Fibroblast of lung (primary cell): ENCODE data around the gene FAM133A. TPM values are rescaled to one million over a fixed set of nuclear protein-coding genes. Genes with fewer than 3 reads are reported as not detected.

ENCODE experiments used
- DNase-seq, 2 donors: peaks; one replicate each; pipeline versions ENCODE4 v3.0.0 to v3.0.0-alpha.2; 2010; ENCODE audit warnings: low read depth in 2 of 2
- H2AFZ ChIP-seq: 2 replicates; pipeline ENCODE4 v1.5.1; 2012; ENCODE audit warnings: low read length, control low read depth, inconsistent platforms
- H3K27ac ChIP-seq: 2 replicates; pipeline ENCODE4 v1.5.1; 2011; ENCODE audit warnings: low read length, control low read depth; ENCODE audit not compliant: insufficient read depth
- H3K27me3 ChIP-seq: 2 replicates; pipeline ENCODE4 v1.5.1; 2011; ENCODE audit warnings: mild to moderate bottlenecking, low read length; ENCODE audit not compliant: control insufficient read depth, insufficient read depth
- H3K36me3 ChIP-seq: 2 replicates; pipeline ENCODE4 v1.5.1; 2011; ENCODE audit warnings: low read length; ENCODE audit not compliant: control insufficient read depth, insufficient read depth
- H3K4me1 ChIP-seq: 2 replicates; pipeline ENCODE4 v1.5.1; 2011; ENCODE audit warnings: low read length; ENCODE audit not compliant: control insufficient read depth, insufficient read depth; ENCODE audit errors: extremely low read depth
- H3K4me2 ChIP-seq: 2 replicates; pipeline ENCODE4 v1.5.1; 2011; ENCODE audit warnings: low read length, control low read depth; ENCODE audit not compliant: insufficient read depth; ENCODE audit errors: extremely low read depth
- H3K4me3 ChIP-seq, 4 experiments: fragments of 200-600 bp in 1 of 4; sonication (generic) in 1 of 4; replicated peaks in 1 of 4; 2 replicates each; pipeline ENCODE4 v1.5.1; 2011 to 2016; ENCODE audit warnings: low read length in 4 of 4, low read depth in 3 of 4, mild to moderate bottlenecking in 3 of 4, control low read depth in 2 of 4, inconsistent platforms in 1 of 4, mixed read lengths in 1 of 4; ENCODE audit not compliant: insufficient read depth in 1 of 4; ENCODE audit errors: control extremely low read depth in 1 of 4
- H3K79me2 ChIP-seq: 2 replicates; pipeline ENCODE4 v1.5.1; 2012; ENCODE audit warnings: mild to moderate bottlenecking, low read length, inconsistent platforms; ENCODE audit not compliant: control insufficient read depth, insufficient read depth
- H3K9ac ChIP-seq: 2 replicates; pipeline ENCODE4 v1.5.1; 2011; ENCODE audit warnings: mild to moderate bottlenecking, low read length, control low read depth; ENCODE audit not compliant: insufficient read depth
- H3K9me3 ChIP-seq: 2 replicates; pipeline ENCODE4 v1.5.1; 2012; ENCODE audit warnings: low read depth, low read length; ENCODE audit not compliant: control insufficient read depth, insufficient read depth
- H4K20me1 ChIP-seq: 2 replicates; pipeline ENCODE4 v1.5.1; 2011; ENCODE audit warnings: low read length; ENCODE audit not compliant: control insufficient read depth, insufficient read depth; ENCODE audit errors: extremely low read depth
- CTCF ChIP-seq, 2 donors: IDR thresholded peaks in 1 of 2; conservative IDR thresholded peaks in 1 of 2; 1 replicate in 1 of 2; 2 replicates in 1 of 2; pipeline ENCODE4 v1.5.1; 2011 to 2012; ENCODE audit warnings: low read length in 2 of 2, control low read depth in 1 of 2, inconsistent platforms in 1 of 2, low read depth in 1 of 2, mild to moderate bottlenecking in 1 of 2
- EZH2 ChIP-seq: IDR thresholded peaks from 2 replicates; pipeline ENCODE4 v1.5.1; 2012; ENCODE audit warnings: low read length, control low read depth, mild to moderate bottlenecking; ENCODE audit errors: missing control alignments
- polyA plus RNA-seq, 2 donors: library from polyadenylated mRNA; depleted of rRNA in 1 of 2; stranded (reverse) in 1 of 2; unstranded in 1 of 2; fragments of >200 nt; gene quantifications; 2 replicates each; pipeline ENCODE4 v1.2.1, GENCODE V29; 2011 to 2012; ENCODE audit warnings: missing spikeins in 1 of 2
- total RNA-seq: library from RNA; depleted of rRNA; stranded (reverse); fragments of >200 nt; gene quantifications from 2 replicates; pipeline ENCODE4 v1.2.1, GENCODE V29; 2014

FAM133A gene
- total and polyA plus RNA-seq, 2 donors (not counting 1 experiment from before 2014, with no cell fraction given): 0.03 to 0.17 TPM

GRCh38 chrX:93703701-93704100, 29.7 kb downstream of the FAM133A start:
- Histone ChIP-seq H3K27me3 (no peaks in the 10 kb centered on the region), H3K4me2 (no peak overlapping the region), H3K9me3 (no peaks in the 10 kb centered on the region), H4K20me1 (no peaks in the 10 kb centered on the region), H2AFZ (no peak overlapping the region), H3K79me2 (no peaks in the 10 kb centered on the region), H3K36me3 (no peaks in the 10 kb centered on the region), H3K9ac (no peak overlapping the region), H3K4me3 (no peak overlapping the region), H3K27ac (no peak overlapping the region), H3K4me1 (no peaks in the 10 kb centered on the region)
- no peak for DNase-seq
- no peak for TF ChIP-seq EZH2
- TF ChIP-seq CTCF (conservative IDR thresholded peaks at IDR 0.05 in 1 of 2, IDR thresholded peaks at IDR 0.05 in 1 of 2; ENCODE audit: low read depth in 1 of 2, low read length in 2 of 2): no peak

- TF ChIP-seq CTCF (conservative IDR thresholded peaks at IDR 0.05 in 1 of 2, IDR thresholded peaks at IDR 0.05 in 1 of 2; ENCODE audit: low read depth in 1 of 2, low read length in 2 of 2) (no peak), EZH2 (no peak)
- Histone ChIP-seq H4K20me1 (no peaks in the 10 kb centered on the region), H3K4me2 (no peak overlapping the region), H3K27ac (no peak overlapping the region), H2AFZ (no peak overlapping the region), H3K9me3 (no peaks in the 10 kb centered on the region), H3K4me1 (no peaks in the 10 kb centered on the region), H3K4me3 (no peak overlapping the region), H3K79me2 (no peaks in the 10 kb centered on the region), H3K27me3 (no peaks in the 10 kb centered on the region), H3K9ac (no peak overlapping the region), H3K36me3 (no peaks in the 10 kb centered on the region)
- no peak for DNase-seq
Observed at GRCh38 chrX:93711076-93711475, 37.1 kb downstream of the FAM133A start.

- Histone ChIP-seq H3K4me2 (no peak overlapping the region), H3K4me3 (no peak overlapping the region), H3K27ac (no peak overlapping the region), H3K9ac (no peak overlapping the region), H3K36me3 (no peaks in the 10 kb centered on the region), H3K79me2 (no peaks in the 10 kb centered on the region), H2AFZ (no peak overlapping the region), H3K27me3 (no peaks in the 10 kb centered on the region), H3K9me3 (no peaks in the 10 kb centered on the region), H3K4me1 (no peaks in the 10 kb centered on the region), H4K20me1 (no peaks in the 10 kb centered on the region)
- no peak for DNase-seq
- no peak for TF ChIP-seq EZH2
- no peak for TF ChIP-seq CTCF (conservative IDR thresholded peaks at IDR 0.05 in 1 of 2, IDR thresholded peaks at IDR 0.05 in 1 of 2; ENCODE audit: low read depth in 1 of 2, low read length in 2 of 2)
Observed at GRCh38 chrX:93741811-93742210, 67.8 kb downstream of the FAM133A start.
